A673 (cell line): ENCODE results near the gene ATE1. TPM values are rescaled to one million over a fixed set of nuclear protein-coding genes. Genes with fewer than 3 reads are reported as not detected.
"Not testable (repeated sequence)": the region's sequence is repeated elsewhere in the genome, so short reads cannot be mapped to it uniquely, and the experiment has no call there.

Experiments
- BruUV-seq: library from RNA; stranded (reverse); fragments of 400-500 nt; replicated peaks from 2 replicates; lab custom pipeline; 2021; lab: Mats Ljungman, UMichigan
- CTCF ChIA-PET: fragments of 300-600 bp; sonication (Branson Sonifier 250); formaldehyde crosslinking; loops from one replicate; lab custom pipeline; 2022; ENCODE audit warnings: antibody characterized with exemption; lab: Charles Lee
- POLR2A ChIA-PET: fragments of 300-600 bp; sonication (Branson Sonifier 250); formaldehyde crosslinking; loops from one replicate; lab custom pipeline; 2022; ENCODE audit warnings: antibody characterized with exemption; ENCODE audit not compliant: low non-redundant PET; lab: Charles Lee
- DNase-seq: peaks from one replicate; pipeline ENCODE4 v3.0.0-alpha.2; 2015; ENCODE audit warnings: low spot score
- H3K27ac ChIP-seq: fragments of 200-600 bp; sonication (generic); 2 replicates; pipeline ENCODE4 v1.5.1; 2016; ENCODE audit warnings: mixed run types, low read depth, mild to moderate bottlenecking, mixed read lengths, antibody characterized with exemption, low read length; ENCODE audit not compliant: poor library complexity, severe bottlenecking
- H3K27me3 ChIP-seq: fragments of 200-600 bp; sonication (generic); replicated peaks from 2 replicates; pipeline ENCODE4 v1.6.1; 2017; ENCODE audit warnings: mixed run types, low read depth, mild to moderate bottlenecking, mixed read lengths, antibody characterized with exemption, low read length; ENCODE audit not compliant: insufficient read depth, poor library complexity
- H3K36me3 ChIP-seq: fragments of 200-600 bp; sonication (generic); 2 replicates; pipeline ENCODE4 v1.6.1; 2016; ENCODE audit warnings: mixed run types, mild to moderate bottlenecking, mixed read lengths, antibody characterized with exemption, low read length; ENCODE audit not compliant: insufficient read depth, poor library complexity, severe bottlenecking
- H3K4me1 ChIP-seq: fragments of 200-600 bp; sonication (generic); 2 replicates; pipeline ENCODE4 v1.6.1; 2017; ENCODE audit warnings: mixed run types, mild to moderate bottlenecking, mixed read lengths, antibody characterized with exemption, low read length; ENCODE audit not compliant: insufficient read depth, poor library complexity, severe bottlenecking
- H3K4me3 ChIP-seq: fragments of 200-600 bp; sonication (generic); 2 replicates; pipeline ENCODE4 v1.5.1; 2016; ENCODE audit warnings: low read depth, mixed run types, mild to moderate bottlenecking, mixed read lengths, low read length; ENCODE audit not compliant: poor library complexity, severe bottlenecking
- H3K9me3 ChIP-seq: fragments of 200-600 bp; sonication (generic); 2 replicates; pipeline ENCODE4 v1.6.1; 2016; ENCODE audit warnings: mixed run types, low read depth, mild to moderate bottlenecking, mixed read lengths, antibody characterized with exemption, low read length; ENCODE audit not compliant: poor library complexity, severe bottlenecking
- CTCF ChIP-seq: fragments of 300-800, 200-600 bp; sonication (generic); conservative IDR thresholded peaks from 2 replicates; pipeline ENCODE4 v1.5.1; 2017; ENCODE audit warnings: low read depth, mild to moderate bottlenecking, antibody characterized with exemption, low read length, moderate library complexity, mixed read lengths
- EZH2 ChIP-seq: fragments of 200-600 bp; sonication (generic); IDR thresholded peaks from 2 replicates; pipeline ENCODE4 v1.6.1; 2017; ENCODE audit warnings: borderline replicate concordance, low read depth, mild to moderate bottlenecking, mixed read lengths, antibody characterized with exemption, low read length; ENCODE audit not compliant: poor library complexity, severe bottlenecking
- intact Hi-C: fragments of 100-400 bp; cut with micrococcal nuclease; formaldehyde crosslinking; loops from one replicate; pipeline ENCODE4 v1.10.0; 2022; ENCODE audit not compliant: unreplicated experiment
- total RNA-seq: library from RNA; stranded (reverse); gene quantifications from 2 replicates; pipeline ENCODE4 v1.2.3, GENCODE V29; 2021

Gene ATE1
- total RNA-seq, 1 experiment from 2014 or later, result 27.0 TPM

- intact Hi-C loops, result no loop called here
- ChIA-PET POLR2A (no interaction called here), CTCF (no interaction called here)
- no peak for DNase-seq
- H3K36me3 ChIP-seq, result no peaks in the 10 kb centered on the region
- no peak for TF ChIP-seq EZH2
- no peaks in the 10 kb centered on the region for H3K27me3 ChIP-seq
- no peak overlapping the region for H3K27ac ChIP-seq
- BruUV-seq, result no TSS peak
- H3K4me3 ChIP-seq, result no peak overlapping the region
- H3K9me3 ChIP-seq, result peaks cover 3% of the 10 kb centered on the region
- no peaks in the 10 kb centered on the region for H3K4me1 ChIP-seq
Measured at GRCh38 chr10:121764233-121764942, 163.4 kb downstream of the ATE1 start.

- H3K36me3 ChIP-seq, intact Hi-C loops, H3K4me3 ChIP-seq, H3K4me1 ChIP-seq, DNase-seq, CTCF ChIA-PET, H3K27me3 ChIP-seq, BruUV-seq, H3K27ac ChIP-seq, POLR2A ChIA-PET: not testable (repeated sequence)
- peaks cover 17% of the 10 kb centered on the region for H3K9me3 ChIP-seq
Measured at GRCh38 chr10:121757241-121757640, 170.6 kb downstream of the ATE1 start.

- BruUV-seq, H3K27ac ChIP-seq, CTCF ChIA-PET, H3K4me3 ChIP-seq, H3K36me3 ChIP-seq, H3K27me3 ChIP-seq, intact Hi-C loops, POLR2A ChIA-PET, H3K4me1 ChIP-seq, DNase-seq: not testable (repeated sequence)
- H3K9me3 ChIP-seq, result peaks cover 17% of the 10 kb centered on the region
Measured at GRCh38 chr10:121755496-121755895, 172.3 kb downstream of the ATE1 start.

GRCh38 chr10:121754666-121755065 lies 173.2 kb downstream of the ATE1 start:
- intact Hi-C loops, result no loop called here
- H3K9me3 ChIP-seq, result peaks cover 17% of the 10 kb centered on the region

More at GRCh38 chr10:121754666-121755065, 173.2 kb downstream of the ATE1 start:
- ChIA-PET POLR2A (no interaction called here), CTCF (no interaction called here)
- BruUV-seq, result no TSS peak
- Histone ChIP-seq H3K4me3 (no peak overlapping the region), H3K27ac (no peak overlapping the region), H3K36me3 (no peaks in the 10 kb centered on the region), H3K27me3 (no peaks in the 10 kb centered on the region), H3K4me1 (peaks cover 4% of the 10 kb centered on the region)
- TF ChIP-seq EZH2 (no peak), CTCF (no peak)
- DNase-seq, result no peak
